ENCODE results near the gene STK10.

GRCh38 chr5:172193872-172194271 is 5.8 kb upstream of the STK10 start, which contains the start of gene EFCAB9:
- TF ChIP-seq CTCF (conservative IDR thresholded peaks at IDR 0.05) (no peak), ZFX (IDR thresholded peaks at IDR 0.05) (no peak)
